GM12874 (cell line): Measurements from ENCODE around the gene LRRC32.

Experiments
- CTCF ChIP-seq: IDR thresholded peaks from 2 replicates; pipeline ENCODE4 v1.5.1; 2011; ENCODE audit warnings: low read depth, mild to moderate bottlenecking, control low read depth, low read length, moderate library complexity; ENCODE audit not compliant: insufficient read depth

Gene LRRC32

GRCh38 chr11:76669901-76670484 lies 554 bp downstream of the LRRC32 start:
- TF ChIP-seq CTCF, result no peak

GRCh38 chr11:76668362-76669155 lies 2.0 kb downstream of the LRRC32 start:
- TF ChIP-seq CTCF, result no peak

- no peak for TF ChIP-seq CTCF
These were observed 2.7 kb downstream of the LRRC32 start for GRCh38 chr11:76667856-76668255.

DNA sequence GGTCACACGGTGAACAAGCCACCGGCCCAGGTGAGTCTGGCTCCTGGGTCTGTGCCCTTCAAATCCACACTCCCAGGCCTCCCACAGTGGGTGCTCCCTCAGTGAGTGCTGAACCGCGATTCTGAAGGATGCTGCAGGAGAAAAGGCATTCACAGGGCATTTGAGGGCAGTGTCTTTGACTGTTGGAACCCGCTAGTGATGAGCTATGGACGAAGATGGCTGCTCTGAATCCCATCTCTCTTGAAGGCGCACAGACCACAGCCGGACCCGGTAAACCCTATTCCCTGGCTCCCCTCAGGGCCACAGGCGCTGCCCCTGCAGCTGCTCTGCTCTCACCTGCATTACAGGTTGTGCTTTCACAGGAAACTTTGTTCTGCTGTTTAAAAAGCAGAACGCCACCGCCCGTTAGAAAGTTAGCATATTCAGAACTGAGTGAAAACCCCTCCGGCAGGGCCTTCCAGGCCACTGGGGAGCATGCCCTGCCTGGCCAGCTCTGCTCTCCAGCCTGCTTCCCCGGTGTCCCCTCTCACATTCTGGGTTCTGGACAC lies 3.2 kb downstream of the LRRC32 start:
- TF ChIP-seq CTCF, result no peak

GRCh38 chr11:76666830-76667229 lies 3.7 kb downstream of the LRRC32 start:
- no peak for TF ChIP-seq CTCF

DNA sequence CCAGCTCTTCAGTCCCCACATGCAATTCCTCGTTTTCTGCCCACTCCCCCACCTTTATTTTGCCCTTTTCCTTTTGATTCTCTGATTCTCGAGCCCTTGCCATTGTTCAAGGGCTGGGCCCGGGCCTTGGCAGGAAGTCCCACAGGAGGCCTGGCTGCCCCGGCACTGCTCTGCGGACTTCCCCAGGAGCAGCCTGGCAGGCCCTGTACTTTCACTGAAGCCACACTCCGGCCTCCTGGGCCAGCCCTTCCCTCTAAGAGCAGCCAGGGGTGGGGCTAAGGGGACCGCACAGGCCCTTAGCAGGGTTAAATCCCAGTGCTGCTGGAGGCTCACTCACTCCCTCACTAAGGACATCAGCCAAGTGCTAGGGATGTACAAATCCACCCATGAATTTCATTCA lies 4.1 kb downstream of the LRRC32 start:
- TF ChIP-seq CTCF, result no peak

- TF ChIP-seq CTCF, result no peak
These were observed 4.6 kb downstream of the LRRC32 start for GRCh38 chr11:76665921-76666351.
